Measurements from ENCODE around the gene TNRC18.
"Not testable (repeated sequence)": the region's sequence is repeated elsewhere in the genome, so short reads cannot be mapped to it uniquely, and the experiment has no call there.

Gene TNRC18

DNA sequence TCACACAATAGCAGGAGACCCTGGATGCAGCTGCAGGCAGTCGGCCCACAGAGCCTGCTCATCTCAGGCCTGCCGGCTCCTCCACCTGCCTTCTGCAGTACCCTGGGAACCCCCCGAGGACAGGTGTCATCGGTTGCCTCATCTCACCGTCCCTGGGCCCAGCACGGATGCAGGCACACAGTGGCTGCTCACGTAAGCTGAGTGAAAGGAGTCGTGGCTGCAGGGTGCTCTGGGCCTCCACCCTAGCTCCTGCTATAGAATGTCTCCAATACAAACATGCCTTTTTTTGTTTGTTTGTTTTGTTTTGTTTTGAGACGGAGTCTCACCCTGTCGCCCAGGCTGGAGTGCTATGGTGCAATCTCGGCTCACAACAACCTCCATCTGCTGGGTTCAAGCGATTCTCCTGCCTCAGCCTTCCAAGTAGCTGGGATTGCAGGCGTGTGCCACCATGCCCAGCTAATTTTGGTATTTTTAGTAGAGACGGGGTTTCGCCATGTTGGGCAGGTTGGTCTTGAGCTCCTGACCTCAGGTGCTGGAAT is 163.0 kb downstream of the TNRC18 start:
- DNase-seq, result not testable (repeated sequence)
